ENCODE data around the gene PKD1L1.
A peak's percentile ranks its signal among the peaks of the same experiment; 100 is the strongest.

PKD1L1 gene

DNA sequence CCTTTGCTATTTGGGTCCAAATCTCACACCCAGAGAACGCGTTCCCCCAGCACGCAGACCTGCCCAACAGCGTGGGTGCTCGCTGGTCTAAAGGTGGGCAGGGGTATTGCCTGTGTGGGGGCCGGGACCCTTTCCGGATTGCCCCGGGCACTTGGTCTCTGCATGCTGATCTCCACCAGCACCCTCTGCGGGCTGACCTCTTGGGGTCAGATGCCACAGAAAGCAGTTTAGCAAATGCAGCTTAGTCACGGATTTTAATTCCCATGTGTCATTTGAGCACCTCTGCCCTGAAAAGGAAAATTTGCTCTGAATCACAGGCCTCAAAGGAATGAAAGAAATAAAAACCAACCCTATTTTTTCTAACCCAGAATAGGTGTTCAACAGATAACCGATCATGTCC is 46.7 kb downstream of the PKD1L1 start:
- DNase-seq, result no peak

DNA sequence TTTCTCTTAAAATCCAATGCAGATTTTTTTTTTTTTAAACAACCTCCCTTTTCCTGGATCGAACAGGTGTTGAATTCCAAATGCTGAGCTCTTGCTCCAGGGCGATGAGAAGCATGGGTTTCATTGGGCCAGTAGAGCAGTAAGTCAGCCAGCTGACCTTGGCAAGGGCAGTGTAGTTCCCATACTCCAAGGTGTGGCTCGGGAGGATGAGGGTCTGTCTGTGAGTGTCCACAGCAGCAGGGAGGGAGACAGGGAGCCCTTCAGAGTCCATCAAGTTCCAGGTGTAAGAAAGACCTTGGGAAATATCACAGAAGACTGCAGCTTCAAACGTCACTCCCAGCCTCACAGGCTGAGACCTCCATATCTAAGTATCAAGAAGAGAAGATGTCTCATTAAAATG is 50.4 kb downstream of the PKD1L1 start:
- DNase-seq, result no peak

GRCh38 chr7:47896809-47897423 is 51.4 kb downstream of the PKD1L1 start:
- DNase-seq, result no peak

DNA sequence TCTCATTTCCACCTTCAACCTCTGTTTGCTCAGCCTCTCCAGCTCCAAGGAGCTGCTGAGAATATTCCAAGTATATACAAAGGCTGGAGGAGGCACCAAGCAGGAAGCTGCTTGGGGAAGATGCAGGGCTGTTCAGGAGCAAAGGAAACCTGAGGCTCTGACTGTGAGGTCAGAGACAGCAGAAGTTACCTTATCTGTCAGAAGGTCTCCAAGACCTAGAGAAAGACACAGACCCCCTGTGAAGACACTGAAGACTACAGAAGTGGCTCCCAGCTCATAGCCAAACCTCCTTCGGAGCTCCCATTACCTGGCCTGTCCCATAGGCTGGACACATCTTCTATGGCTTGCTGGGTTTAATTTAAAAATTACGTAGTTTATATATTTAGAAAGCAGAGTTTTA is 53.2 kb downstream of the PKD1L1 start:
- DNase-seq, result no peak

DNA sequence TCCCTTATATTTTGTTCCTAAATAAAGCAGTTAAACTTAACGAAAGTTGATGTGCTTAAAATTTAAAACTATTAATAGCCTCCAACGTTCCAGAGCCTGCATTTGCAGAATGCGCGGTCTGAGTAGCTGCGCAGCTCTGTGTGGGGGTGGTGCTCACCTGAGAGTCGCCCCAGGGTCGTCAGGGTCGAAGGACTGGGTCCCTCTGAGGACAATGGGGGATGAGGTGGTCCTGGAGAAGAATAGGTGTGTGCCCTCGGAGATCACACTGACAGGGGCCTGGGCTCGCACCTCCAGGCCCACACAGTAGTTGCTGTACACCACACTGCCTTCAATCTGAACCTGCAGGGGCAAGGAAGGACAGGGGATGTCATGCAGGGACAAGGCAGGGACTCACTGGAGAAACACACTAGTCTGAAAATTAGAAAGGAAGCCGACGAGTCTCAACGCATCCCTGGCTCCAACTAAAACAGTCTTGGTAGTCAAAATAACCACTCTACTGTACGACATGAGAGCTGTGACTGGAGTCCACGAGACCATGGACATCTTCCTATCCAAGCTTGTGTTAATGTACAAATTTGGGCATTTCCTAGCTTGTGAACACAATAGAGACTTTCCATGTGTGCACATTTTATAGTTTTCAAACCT is 54.4 kb downstream of the PKD1L1 start:
- DNase-seq, result no peak

DNA sequence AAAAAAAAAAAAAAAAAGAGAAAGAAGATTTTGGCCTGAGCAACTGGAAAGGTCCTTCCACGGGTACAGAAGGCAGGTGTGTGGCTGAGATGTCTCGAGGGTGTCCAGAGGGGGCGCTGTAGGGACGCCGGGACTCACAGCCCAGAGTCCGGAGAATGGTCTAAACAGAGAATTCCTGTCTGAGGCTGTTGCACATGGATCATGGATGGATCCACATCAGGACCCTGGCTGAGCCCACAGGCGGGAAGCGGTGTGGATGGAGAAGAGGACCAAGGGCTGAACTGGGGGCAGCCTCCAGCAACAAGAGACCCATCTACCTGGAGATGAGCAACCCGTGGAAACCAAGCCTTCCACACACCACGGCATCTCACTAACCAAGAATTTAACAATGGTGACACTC is 55.0 kb downstream of the PKD1L1 start:
- DNase-seq, result peak; percentile 48

DNA sequence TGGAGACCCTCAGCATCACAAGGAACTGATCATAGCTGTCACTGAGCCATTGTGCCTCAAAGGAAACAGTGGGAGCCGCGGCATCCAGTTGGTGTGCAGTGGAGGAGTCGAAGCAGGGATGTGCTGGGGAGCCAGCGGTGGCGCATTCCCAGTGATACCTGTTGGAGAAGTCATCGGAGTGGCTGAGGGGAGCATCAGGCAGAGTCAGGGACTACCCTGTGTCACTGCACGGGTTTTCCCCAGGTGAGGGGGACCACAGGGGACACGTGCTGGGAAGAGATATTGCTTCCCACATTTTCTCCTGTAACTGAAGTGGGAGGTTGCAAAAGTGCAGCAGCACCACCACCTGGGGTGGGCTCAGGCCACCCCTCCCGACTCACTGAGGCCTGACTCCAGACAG is 57.7 kb downstream of the PKD1L1 start:
- DNase-seq, result no peak

GRCh38 chr7:47890125-47890524 is 58.1 kb downstream of the PKD1L1 start:
- no peak for DNase-seq

- DNase-seq, result no peak
These were observed 58.5 kb downstream of the PKD1L1 start for GRCh38 chr7:47889723-47890122.

DNA sequence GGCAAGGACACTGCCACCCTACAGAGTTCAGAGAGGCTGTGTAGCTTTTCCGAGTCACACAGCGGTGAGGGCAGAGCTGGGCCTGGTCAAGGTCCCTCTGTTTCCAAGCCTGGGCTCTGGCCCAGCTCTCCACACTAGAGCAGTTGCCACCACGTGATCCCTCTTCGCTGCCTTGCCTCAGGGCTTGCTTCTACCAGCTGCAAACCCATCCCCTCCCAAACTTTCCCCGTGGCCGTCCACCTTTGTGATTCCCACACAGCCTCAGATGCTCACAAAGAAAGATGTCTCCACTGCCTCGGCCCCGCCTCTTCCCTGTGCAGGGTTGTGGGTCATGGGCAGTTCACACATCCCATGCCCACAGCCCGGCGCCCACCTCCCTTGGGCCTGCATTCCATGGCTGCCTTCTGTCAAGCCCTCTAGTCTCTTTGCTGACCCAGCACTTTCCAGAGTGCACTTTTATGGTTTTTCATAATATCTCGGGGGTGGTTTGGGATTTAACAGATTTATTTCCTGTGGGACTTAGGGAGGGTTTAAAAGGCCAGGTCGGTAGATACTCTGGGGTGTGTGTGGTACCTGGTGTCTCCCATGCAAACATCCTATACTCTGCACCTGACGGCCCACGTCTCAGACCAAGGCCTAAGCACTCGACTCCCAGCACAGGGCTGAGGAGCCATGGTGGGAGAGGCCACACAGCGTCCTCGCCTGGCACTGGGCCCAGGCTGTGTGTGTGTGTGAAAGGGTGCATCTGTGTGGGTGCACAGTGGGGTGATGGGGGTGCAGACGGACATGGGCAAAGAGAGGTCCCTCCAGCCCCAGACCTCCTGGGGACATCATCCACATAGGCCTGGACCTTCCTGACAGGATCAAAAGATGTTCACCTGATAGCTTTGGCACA is 59.6 kb downstream of the PKD1L1 start:
- no peak for DNase-seq

DNA sequence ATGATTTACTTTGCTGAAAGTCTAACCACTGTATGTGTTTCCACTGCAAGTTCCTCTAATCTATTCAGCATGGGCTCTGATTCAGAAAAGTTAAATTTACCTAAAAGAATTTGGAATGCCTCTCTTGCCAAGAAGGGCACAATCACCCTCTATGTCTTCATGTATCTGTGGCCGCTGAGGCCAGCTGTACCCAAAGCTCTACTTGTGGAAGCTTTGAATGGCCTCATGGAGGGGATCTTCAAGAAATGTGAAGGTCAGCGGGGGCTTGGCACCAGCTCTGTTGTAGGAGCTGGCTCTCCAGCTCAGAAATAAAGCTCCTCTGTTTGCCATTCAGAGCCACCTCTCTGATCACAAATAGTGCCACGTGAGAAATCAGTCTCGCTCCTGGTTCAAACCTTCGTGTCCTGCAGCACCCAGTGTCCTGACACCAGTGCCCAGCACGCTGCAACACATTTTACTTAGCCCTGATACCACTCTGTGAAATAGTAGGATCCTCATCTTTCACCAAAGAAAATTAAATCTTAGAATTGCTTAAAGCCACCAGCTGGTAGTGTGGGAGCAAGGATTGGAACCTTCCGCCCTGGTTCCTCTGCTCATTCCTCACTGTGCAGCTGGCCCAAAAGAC is 61.1 kb downstream of the PKD1L1 start:
- no peak for DNase-seq

DNA sequence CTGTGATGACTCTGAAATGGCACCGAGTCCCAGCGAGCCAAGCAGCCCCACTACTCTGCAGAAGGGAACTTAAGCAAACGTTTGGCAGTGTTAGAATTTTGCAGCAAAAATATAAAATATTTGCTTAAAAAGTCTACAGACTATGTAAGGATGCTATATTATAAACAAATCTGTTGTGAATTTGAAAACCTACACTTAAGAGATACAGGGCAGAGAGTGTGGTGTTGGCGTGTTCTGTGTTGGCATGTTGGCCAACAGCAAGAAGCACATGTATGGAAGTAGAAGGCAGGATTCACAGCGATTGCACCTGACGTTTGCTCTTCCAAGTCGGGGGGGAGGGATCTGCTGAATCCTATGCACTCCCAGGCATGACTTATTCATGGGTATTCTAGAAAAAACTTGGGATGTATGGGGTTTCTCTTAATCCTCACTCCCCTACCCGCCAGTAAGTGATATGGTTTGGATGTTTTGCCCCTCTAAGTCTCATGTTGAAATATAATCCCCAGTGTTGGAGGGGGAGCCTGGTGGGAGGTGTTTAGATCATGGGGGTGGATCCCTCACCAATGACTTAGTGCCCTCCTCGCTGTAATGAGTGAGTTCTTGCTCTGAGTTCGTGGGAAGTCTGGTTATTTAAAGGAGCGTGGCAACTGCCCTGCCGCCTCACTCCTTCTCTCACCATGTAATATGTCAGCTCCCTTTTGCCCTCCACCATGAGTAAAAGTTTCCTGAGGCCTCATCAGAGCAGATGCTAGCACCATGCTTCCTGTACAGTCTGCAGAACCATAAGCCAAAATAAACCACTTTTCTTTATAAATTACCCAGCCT is 62.1 kb downstream of the PKD1L1 start:
- no peak for DNase-seq

DNA sequence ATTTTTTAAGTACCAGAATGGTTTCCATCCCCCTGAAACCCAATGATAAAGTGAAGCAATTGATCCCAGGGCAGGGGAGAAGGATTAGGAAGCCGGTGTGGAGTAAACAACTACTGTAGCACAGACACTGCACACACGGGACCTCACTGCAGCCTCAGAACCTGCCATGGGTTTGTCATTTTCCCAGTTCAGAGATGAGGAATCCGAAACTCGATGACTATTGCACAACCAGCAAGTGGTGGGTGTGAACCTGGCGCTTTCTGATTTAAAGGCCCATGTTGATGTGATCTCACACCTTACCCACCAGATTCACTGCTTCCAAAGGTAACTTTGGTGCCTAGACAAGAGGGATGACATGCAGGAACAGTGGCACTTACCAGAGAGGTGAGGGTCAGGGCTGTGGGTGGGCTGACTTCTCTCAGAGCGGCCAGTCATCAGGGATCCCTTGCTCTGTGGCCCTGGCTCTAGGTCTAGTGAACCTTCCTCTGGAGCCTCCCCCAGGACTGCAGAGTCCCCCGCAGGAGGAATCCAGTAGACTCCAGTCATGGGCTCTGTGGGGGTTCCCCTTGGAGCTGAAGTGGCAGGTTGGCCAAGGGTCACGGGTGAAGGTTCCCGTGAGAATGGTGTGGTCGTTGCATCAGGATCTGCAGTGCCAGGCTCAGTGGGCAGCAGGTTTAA is 62.8 kb downstream of the PKD1L1 start:
- no peak for DNase-seq

DNA sequence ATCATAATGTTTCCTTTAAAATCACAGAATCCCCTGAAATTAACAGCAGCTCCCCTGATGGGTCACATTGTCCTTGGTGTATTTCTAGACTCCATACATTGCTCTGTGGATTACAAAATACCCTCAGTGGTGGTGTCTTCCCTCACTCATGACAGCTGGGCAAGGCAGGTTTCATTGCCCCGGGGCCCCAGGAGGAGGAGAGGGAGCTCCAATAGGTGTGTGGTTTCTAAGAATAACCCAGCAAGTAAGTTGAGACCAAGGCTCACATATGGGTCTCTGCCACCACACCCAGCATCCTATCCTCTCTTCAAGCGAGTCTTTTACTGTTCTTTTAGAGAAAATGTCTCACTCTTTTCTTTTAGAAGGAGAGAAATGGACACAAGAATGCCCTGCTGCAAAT is 63.6 kb downstream of the PKD1L1 start:
- DNase-seq, result no peak

DNA sequence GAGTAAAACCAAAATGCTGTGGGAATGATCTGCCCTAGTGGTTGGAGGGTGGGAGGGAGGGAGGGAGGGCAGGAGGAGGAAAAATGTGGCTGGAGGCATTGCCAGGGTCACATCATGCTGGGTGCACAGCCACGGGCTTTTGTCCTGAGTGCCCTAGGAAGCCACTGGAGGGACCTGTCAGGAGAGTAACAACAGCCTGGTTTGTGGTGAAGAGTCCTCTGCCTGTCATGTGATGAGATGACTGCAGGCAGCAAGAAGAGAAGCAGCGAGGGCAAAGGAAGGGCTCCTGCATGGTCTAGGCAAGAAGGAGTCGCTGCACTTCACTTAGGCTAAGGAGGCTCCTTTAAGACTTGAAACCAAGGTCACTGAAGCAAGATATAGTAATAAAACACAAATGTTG is 65.6 kb downstream of the PKD1L1 start:
- no peak for DNase-seq

- DNase-seq, result no peak
These were observed 67.0 kb downstream of the PKD1L1 start for GRCh38 chr7:47881256-47881655.

DNA sequence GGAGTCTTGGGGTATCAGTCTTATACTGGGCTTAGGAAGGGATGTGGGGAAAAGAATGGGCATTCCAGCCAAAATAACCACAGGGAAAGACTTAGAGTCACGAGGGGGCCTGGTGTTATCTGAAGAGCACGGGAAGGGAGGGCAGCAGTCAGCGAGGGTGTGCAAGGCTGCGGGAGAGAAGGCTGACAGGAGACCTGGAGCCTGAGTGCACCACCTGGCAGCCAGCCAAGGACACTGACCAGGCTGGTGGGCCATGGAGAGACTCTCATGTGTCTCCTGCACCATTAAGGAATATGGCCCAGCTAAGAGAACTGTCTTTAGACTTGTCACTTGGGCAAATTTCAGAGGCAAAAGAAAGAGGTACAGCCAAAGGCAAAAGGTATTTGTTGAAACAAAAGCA is 69.6 kb downstream of the PKD1L1 start:
- DNase-seq, result no peak

DNA sequence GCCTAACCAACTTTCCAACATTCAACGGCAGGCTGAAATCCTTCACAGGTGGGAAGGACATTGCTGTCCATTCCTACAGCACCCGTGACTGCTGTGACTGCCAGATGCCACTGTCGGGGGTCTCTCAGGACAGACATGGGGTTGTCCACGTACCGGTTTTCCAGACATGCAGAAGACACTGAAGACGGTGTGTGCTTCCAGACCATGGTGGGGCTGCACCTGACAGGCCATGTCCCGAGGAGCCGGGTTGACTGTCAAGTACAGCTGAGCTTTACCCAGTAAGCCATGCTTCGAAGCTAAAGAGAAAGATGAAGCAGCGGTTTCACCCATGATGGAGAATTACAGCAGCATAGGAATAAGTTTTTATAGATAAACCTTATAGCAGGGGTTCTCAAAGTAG is 70.9 kb downstream of the PKD1L1 start:
- no peak for DNase-seq

GRCh38 chr7:47875998-47876744 is 72.1 kb downstream of the PKD1L1 start:
- DNase-seq, result no peak

DNA sequence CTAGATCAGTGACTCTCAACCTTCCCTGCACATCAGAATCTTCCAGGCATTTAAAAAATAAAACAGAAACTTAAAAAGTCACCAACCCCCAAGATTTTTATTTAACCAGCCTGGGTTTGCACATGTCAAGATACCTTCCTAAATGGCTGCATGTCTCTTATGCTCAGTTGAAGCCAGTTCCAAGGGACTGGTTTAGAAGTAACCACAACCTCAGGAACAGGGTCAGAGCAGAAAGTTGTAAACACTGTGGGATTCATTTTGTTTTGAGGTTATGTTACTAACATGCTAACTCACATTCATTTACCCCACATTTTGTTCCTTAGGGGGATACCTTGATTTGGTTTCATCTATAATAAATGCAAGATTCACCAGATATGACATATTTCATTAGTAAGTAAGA is 72.9 kb downstream of the PKD1L1 start:
- no peak for DNase-seq

DNA sequence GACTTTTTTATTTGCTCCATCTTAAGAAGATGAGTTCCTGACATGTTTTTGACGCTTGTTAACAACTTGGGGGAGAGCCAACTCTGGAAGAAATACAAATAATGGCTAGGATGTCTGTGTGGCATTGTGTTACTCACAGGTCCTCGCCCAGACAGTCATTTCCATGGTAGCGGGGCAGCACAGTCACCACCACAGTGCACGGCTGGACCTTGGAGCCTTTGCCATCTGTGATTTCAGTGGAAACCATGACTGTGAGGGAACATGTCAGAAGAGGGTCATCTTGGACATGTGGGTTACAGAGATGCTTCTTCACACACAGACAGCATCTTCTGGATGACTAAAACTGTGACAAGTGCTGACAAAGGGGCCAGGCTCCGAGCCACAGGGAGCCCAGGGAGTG is 74.5 kb downstream of the PKD1L1 start:
- no peak for DNase-seq

All from RPMI8226 (cell line).